Measurements from ENCODE around the gene ANKRD35. TPM values are rescaled to one million over a fixed set of nuclear protein-coding genes. Genes with fewer than 3 reads are reported as not detected.

ANKRD35 gene
- total and polyA plus RNA-seq, 2 of the 8 experiments (the other 6 are each of a cell fraction or from before 2014, with no cell fraction given) = 1.6 to 3.0 TPM

- TF ChIP-seq, protein P1, sequence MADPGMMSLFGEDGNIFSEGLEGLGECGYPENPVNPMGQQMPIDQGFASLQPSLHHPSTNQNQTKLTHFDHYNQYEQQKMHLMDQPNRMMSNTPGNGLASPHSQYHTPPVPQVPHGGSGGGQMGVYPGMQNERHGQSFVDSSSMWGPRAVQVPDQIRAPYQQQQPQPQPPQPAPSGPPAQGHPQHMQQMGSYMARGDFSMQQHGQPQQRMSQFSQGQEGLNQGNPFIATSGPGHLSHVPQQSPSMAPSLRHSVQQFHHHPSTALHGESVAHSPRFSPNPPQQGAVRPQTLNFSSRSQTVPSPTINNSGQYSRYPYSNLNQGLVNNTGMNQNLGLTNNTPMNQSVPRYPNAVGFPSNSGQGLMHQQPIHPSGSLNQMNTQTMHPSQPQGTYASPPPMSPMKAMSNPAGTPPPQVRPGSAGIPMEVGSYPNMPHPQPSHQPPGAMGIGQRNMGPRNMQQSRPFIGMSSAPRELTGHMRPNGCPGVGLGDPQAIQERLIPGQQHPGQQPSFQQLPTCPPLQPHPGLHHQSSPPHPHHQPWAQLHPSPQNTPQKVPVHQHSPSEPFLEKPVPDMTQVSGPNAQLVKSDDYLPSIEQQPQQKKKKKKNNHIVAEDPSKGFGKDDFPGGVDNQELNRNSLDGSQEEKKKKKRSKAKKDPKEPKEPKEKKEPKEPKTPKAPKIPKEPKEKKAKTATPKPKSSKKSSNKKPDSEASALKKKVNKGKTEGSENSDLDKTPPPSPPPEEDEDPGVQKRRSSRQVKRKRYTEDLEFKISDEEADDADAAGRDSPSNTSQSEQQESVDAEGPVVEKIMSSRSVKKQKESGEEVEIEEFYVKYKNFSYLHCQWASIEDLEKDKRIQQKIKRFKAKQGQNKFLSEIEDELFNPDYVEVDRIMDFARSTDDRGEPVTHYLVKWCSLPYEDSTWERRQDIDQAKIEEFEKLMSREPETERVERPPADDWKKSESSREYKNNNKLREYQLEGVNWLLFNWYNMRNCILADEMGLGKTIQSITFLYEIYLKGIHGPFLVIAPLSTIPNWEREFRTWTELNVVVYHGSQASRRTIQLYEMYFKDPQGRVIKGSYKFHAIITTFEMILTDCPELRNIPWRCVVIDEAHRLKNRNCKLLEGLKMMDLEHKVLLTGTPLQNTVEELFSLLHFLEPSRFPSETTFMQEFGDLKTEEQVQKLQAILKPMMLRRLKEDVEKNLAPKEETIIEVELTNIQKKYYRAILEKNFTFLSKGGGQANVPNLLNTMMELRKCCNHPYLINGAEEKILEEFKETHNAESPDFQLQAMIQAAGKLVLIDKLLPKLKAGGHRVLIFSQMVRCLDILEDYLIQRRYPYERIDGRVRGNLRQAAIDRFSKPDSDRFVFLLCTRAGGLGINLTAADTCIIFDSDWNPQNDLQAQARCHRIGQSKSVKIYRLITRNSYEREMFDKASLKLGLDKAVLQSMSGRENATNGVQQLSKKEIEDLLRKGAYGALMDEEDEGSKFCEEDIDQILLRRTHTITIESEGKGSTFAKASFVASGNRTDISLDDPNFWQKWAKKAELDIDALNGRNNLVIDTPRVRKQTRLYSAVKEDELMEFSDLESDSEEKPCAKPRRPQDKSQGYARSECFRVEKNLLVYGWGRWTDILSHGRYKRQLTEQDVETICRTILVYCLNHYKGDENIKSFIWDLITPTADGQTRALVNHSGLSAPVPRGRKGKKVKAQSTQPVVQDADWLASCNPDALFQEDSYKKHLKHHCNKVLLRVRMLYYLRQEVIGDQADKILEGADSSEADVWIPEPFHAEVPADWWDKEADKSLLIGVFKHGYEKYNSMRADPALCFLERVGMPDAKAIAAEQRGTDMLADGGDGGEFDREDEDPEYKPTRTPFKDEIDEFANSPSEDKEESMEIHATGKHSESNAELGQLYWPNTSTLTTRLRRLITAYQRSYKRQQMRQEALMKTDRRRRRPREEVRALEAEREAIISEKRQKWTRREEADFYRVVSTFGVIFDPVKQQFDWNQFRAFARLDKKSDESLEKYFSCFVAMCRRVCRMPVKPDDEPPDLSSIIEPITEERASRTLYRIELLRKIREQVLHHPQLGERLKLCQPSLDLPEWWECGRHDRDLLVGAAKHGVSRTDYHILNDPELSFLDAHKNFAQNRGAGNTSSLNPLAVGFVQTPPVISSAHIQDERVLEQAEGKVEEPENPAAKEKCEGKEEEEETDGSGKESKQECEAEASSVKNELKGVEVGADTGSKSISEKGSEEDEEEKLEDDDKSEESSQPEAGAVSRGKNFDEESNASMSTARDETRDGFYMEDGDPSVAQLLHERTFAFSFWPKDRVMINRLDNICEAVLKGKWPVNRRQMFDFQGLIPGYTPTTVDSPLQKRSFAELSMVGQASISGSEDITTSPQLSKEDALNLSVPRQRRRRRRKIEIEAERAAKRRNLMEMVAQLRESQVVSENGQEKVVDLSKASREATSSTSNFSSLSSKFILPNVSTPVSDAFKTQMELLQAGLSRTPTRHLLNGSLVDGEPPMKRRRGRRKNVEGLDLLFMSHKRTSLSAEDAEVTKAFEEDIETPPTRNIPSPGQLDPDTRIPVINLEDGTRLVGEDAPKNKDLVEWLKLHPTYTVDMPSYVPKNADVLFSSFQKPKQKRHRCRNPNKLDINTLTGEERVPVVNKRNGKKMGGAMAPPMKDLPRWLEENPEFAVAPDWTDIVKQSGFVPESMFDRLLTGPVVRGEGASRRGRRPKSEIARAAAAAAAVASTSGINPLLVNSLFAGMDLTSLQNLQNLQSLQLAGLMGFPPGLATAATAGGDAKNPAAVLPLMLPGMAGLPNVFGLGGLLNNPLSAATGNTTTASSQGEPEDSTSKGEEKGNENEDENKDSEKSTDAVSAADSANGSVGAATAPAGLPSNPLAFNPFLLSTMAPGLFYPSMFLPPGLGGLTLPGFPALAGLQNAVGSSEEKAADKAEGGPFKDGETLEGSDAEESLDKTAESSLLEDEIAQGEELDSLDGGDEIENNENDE (IDR thresholded peaks at IDR 0.05; ENCODE audit: insufficient replicate concordance, low read length) = no peak
Observed at GRCh38 chr1:145845144-145845513, 40.5 kb downstream of the ANKRD35 start (continued).

Data from H1 (cell line).